ENCODE results near the gene PEX11G. TPM values are rescaled to one million over a fixed set of nuclear protein-coding genes. Genes with fewer than 3 reads are reported as not detected.
A peak's percentile ranks its signal among the peaks of the same experiment; 100 is the strongest.

PEX11G gene
- total RNA-seq, 1 donor from 2014 or later, result 2.7 TPM

DNA sequence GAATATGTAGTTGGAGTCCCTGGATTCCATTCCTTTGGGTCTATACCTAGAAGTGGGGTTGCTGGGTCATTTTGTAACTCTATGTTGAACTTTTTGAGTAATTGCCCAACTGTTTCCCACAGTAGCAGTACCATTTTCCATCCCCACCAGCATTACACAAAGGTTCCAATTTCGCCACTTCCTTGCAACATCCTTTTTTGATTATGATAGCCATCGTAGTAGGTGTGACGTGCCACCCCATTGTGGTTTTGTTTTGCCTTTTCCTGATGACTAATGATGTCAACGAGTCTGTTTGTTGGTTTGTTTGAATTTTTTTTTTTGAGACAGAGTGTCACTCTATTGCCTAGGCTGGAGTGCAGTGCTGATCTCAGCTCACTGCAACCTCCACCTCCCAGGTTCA is 3.3 kb upstream of the PEX11G start:
- TF ChIP-seq POLR2AphosphoS5 (IDR thresholded peaks at IDR 0.05; ENCODE audit: insufficient read depth in 1 of 2, low read depth in 1 of 2) (no peak), POLR2A (IDR thresholded peaks at IDR 0.05) (no peak)
- TF ChIP-seq, protein P1, sequence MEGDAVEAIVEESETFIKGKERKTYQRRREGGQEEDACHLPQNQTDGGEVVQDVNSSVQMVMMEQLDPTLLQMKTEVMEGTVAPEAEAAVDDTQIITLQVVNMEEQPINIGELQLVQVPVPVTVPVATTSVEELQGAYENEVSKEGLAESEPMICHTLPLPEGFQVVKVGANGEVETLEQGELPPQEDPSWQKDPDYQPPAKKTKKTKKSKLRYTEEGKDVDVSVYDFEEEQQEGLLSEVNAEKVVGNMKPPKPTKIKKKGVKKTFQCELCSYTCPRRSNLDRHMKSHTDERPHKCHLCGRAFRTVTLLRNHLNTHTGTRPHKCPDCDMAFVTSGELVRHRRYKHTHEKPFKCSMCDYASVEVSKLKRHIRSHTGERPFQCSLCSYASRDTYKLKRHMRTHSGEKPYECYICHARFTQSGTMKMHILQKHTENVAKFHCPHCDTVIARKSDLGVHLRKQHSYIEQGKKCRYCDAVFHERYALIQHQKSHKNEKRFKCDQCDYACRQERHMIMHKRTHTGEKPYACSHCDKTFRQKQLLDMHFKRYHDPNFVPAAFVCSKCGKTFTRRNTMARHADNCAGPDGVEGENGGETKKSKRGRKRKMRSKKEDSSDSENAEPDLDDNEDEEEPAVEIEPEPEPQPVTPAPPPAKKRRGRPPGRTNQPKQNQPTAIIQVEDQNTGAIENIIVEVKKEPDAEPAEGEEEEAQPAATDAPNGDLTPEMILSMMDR (IDR thresholded peaks at IDR 0.05), result no peak
- no peak overlapping the region for H3K4me3 ChIP-seq
- DNase-seq (ENCODE audit: extremely low spot score in 2 of 2), result no peak
- intact Hi-C loops (cut with DNase I), result no loop called here
- no peaks in the 10 kb centered on the region for H3K27me3 ChIP-seq
- no peaks in the 10 kb centered on the region for H3K36me3 ChIP-seq
- peaks cover 6% of the 10 kb centered on the region for H3K4me1 ChIP-seq
- H3K9me3 ChIP-seq, result no peaks in the 10 kb centered on the region
- no peak overlapping the region for H3K27ac ChIP-seq

DNA sequence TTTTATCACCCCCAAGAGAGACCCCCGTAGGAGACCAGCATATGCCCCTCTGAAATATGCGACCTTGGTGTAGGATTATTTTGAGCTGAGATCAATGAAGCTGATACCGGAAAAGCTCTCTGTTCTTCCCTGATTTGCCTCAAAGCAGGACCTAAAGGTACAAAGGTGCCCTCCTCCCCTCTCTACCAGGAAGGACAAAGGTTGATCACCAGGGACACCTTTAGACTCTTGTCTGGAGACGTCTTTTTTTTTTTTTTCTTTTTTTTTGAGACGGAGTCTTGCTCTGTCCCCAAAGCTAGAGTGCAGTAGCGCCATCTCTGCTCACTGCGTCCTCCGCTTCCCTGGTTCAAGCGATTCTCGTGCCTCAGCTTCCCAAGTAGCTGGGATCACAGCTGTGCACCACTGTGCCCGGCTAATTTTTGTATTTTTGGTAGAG is 792 bp upstream of the PEX11G start:
- Histone ChIP-seq H3K36me3 (no peaks in the 10 kb centered on the region), H3K27me3 (no peaks in the 10 kb centered on the region), H3K4me1 (peaks cover 6% of the 10 kb centered on the region), H3K9me3 (no peaks in the 10 kb centered on the region), H3K27ac (no peak overlapping the region), H3K4me3 (peak overlapping the region; percentile 58)
- no peak for DNase-seq (ENCODE audit: extremely low spot score in 2 of 2)
- TF ChIP-seq, protein P1 (IDR thresholded peaks at IDR 0.05), result no peak
- no peak for TF ChIP-seq POLR2AphosphoS5 (IDR thresholded peaks at IDR 0.05; ENCODE audit: insufficient read depth in 1 of 2, low read depth in 1 of 2)
- TF ChIP-seq POLR2A (IDR thresholded peaks at IDR 0.05), result no peak
- intact Hi-C loops (cut with DNase I), result no loop called here

DNA sequence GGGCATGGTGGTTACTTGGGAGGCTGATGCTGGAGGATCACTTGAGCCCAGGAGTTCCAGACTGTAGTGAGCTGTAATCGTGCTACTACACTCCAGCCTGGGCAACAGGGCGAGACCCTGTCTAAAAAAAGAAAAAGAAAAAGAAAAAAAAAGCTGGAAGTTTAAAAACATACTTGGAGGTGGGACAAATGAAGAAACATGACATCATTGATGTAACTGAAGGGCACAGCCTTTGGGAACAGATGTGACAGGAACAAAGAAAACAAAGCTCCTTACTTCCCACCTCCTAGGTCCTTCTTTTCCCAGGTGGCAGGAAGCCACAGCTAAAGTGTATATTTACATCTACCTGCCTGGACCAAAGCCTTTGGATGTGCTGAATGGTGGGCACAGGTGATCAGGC is 1.9 kb downstream of the PEX11G start:
- intact Hi-C loops (cut with DNase I), result no loop called here
- H3K4me3 ChIP-seq, result no peak overlapping the region

DNA sequence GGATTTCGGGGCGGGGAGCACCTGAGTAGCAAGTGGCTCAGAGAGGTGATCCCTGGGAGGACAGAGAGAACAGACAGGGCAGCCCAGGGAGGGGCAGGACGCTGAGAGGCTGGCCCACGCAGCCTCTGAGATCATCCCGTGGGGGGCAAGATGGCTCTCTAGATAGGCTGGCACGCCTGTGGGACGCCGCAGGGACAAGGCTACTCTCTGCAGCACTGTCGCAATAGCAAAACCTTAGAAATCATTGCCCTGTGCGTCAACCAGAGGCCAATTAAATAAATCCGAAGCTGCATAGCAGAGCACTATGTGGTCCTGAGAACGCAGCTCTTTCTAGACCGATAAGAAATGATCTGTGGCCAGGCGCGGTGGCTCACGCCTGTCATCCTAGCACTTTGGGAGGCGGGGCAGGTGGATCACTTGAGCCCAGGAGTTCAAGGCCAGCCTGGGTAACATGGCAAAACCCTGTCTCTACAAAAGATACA is 5.1 kb downstream of the PEX11G start:
- Histone ChIP-seq H3K4me3 (no peak overlapping the region), H3K4me1 (peaks cover 30% of the 10 kb centered on the region)
- no peak for DNase-seq (ENCODE audit: extremely low spot score in 2 of 2)

More for the DNA sequence above, 1.9 kb downstream of the PEX11G start:
- no peaks in the 10 kb centered on the region for H3K27me3 ChIP-seq
- H3K4me1 ChIP-seq, result peaks cover 22% of the 10 kb centered on the region
- no peak overlapping the region for H3K27ac ChIP-seq
- H3K36me3 ChIP-seq, result no peaks in the 10 kb centered on the region
- H3K9me3 ChIP-seq, result no peaks in the 10 kb centered on the region
- TF ChIP-seq, protein P1 (IDR thresholded peaks at IDR 0.05), result no peak
- TF ChIP-seq POLR2A (IDR thresholded peaks at IDR 0.05) (no peak), POLR2AphosphoS5 (IDR thresholded peaks at IDR 0.05; ENCODE audit: insufficient read depth in 1 of 2, low read depth in 1 of 2) (no peak)
- no peak for DNase-seq (ENCODE audit: extremely low spot score in 2 of 2)

More for the DNA sequence above, 5.1 kb downstream of the PEX11G start:
- Histone ChIP-seq H3K9me3 (no peaks in the 10 kb centered on the region), H3K27ac (peak overlapping the region; percentile 15), H3K27me3 (no peaks in the 10 kb centered on the region), H3K36me3 (no peaks in the 10 kb centered on the region)
- intact Hi-C loops (cut with DNase I), result no loop called here
- TF ChIP-seq POLR2A (IDR thresholded peaks at IDR 0.05) (no peak), POLR2AphosphoS5 (IDR thresholded peaks at IDR 0.05; ENCODE audit: insufficient read depth in 1 of 2, low read depth in 1 of 2) (no peak)
- TF ChIP-seq, protein P1 (IDR thresholded peaks at IDR 0.05), result no peak

Measured in vagina (tissue), 2 donors.